ENCODE results near the gene SCRT2.

DNA sequence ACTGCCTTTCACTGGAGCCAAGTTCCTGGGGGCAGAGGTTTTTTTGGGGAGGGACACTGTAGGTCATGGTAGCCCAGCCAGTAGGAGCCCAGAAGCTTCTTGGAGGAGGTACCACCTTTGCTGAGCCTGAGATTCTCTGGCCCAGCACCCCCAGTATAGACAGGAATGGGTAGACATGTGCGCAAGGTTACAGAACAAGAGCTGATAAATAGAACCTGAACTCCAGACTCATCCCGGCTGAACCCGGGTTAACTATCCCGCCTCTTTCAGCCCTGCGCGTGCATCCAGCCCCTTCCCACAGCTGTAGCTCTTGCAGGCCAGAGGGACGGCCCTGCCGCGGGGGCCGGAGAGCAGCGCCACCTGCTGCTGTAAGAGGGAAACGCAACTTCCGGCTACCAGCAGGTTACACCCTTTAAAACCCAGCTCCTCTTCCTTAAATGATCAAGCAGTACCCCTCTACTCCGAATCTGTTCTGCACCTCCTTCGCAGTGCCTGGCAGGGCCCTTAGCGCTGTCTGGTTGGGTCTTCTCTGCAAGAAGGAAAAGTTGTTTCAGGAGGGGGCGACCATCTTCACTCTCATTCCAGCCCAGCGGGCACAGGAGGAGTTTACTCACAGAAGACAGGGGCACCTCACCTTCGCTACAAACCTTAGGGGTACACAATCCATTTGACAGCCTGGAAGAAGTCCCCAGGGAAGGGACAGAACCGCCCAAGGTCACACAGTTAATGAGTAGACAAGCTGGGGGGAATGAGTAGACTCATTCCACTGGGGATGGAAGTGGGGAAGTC lies 30.1 kb downstream of the SCRT2 start:
- TF ChIP-seq, protein P1, sequence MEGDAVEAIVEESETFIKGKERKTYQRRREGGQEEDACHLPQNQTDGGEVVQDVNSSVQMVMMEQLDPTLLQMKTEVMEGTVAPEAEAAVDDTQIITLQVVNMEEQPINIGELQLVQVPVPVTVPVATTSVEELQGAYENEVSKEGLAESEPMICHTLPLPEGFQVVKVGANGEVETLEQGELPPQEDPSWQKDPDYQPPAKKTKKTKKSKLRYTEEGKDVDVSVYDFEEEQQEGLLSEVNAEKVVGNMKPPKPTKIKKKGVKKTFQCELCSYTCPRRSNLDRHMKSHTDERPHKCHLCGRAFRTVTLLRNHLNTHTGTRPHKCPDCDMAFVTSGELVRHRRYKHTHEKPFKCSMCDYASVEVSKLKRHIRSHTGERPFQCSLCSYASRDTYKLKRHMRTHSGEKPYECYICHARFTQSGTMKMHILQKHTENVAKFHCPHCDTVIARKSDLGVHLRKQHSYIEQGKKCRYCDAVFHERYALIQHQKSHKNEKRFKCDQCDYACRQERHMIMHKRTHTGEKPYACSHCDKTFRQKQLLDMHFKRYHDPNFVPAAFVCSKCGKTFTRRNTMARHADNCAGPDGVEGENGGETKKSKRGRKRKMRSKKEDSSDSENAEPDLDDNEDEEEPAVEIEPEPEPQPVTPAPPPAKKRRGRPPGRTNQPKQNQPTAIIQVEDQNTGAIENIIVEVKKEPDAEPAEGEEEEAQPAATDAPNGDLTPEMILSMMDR (IDR thresholded peaks at IDR 0.05) = peak; percentile 77 to 92 (median 86)
- TF ChIP-seq POLR2A (IDR thresholded peaks at IDR 0.05) = no peak
